Activated CD8-positive, alpha-beta T cell treated with anti-CD3 and anti-CD28 coated beads, Interleukin-2, amount 10 ng/mL, durations not matched to agents 7 days and 5 days (primary cell): ENCODE measurements around the gene WNT2B. TPM values are rescaled to one million over a fixed set of nuclear protein-coding genes. Genes with fewer than 3 reads are reported as not detected.
"Not testable (repeated sequence)": the region's sequence is repeated elsewhere in the genome, so short reads cannot be mapped to it uniquely, and the experiment has no call there.

ENCODE experiments used
- ATAC-seq: fragments of 150-1000 bp; cut with Tn5 transposase; one replicate; pipeline ENCODE4 v1.10.0; 2021; ENCODE audit warnings: moderate library complexity
- CTCF ChIA-PET: fragments of 350-600 bp; sonication (Branson Sonifier 250); formaldehyde crosslinking; loops from one replicate; lab custom pipeline; 2021; ENCODE audit warnings: antibody characterized with exemption; lab: Charles Lee
- POLR2A ChIA-PET: fragments of 350-600 bp; sonication (Branson Sonifier 250); formaldehyde crosslinking; loops from one replicate; lab custom pipeline; 2021; ENCODE audit warnings: antibody characterized with exemption; lab: Charles Lee
- DNase-seq: peaks from one replicate; pipeline ENCODE4 v3.0.0-alpha.2; 2020
- H3K27ac Mint-ChIP-seq: one replicate; pipeline ENCODE4 v1.8.0; 2021; ENCODE audit warnings: mild to moderate bottlenecking, mixed read lengths
- H3K27me3 Mint-ChIP-seq: one replicate; pipeline ENCODE4 v1.8.0; 2021; ENCODE audit warnings: low read depth, mixed read lengths
- H3K36me3 Mint-ChIP-seq: one replicate; pipeline ENCODE4 v1.8.0; 2021; ENCODE audit warnings: low read depth, mixed read lengths
- H3K4me1 Mint-ChIP-seq: one replicate; pipeline ENCODE4 v1.8.0; 2021; ENCODE audit warnings: low read depth, mixed read lengths
- H3K4me3 Mint-ChIP-seq: one replicate; pipeline ENCODE4 v1.8.0; 2021; ENCODE audit warnings: mild to moderate bottlenecking, mixed read lengths
- H3K9me3 Mint-ChIP-seq: one replicate; pipeline ENCODE4 v1.8.0; 2022; ENCODE audit warnings: mixed read lengths; ENCODE audit not compliant: insufficient read depth
- total RNA-seq, 2 experiments: library from RNA; stranded (reverse); gene quantifications; one replicate each; pipeline ENCODE4 v1.2.3, GENCODE V29; 2021

WNT2B gene
- total RNA-seq, 2 experiments from 2014 or later = not detected

GRCh38 chr1:112478314-112478713, 30.5 kb upstream of the WNT2B start:
- peaks cover 13% of the 10 kb centered on the region for H3K27me3 Mint-ChIP-seq
- H3K4me3 Mint-ChIP-seq = no peak overlapping the region
- ATAC-seq (no peak), DNase-seq (no peak)
- no peak overlapping the region for H3K27ac Mint-ChIP-seq
- ChIA-PET POLR2A (no interaction called here), CTCF (no interaction called here)
- H3K4me1 Mint-ChIP-seq = no peaks in the 10 kb centered on the region
- peaks cover 3% of the 10 kb centered on the region for H3K36me3 Mint-ChIP-seq
- H3K9me3 Mint-ChIP-seq = peaks cover 20% of the 10 kb centered on the region

- H3K27ac Mint-ChIP-seq, ATAC-seq, DNase-seq, H3K4me3 Mint-ChIP-seq, H3K9me3 Mint-ChIP-seq, POLR2A ChIA-PET, H3K4me1 Mint-ChIP-seq, H3K36me3 Mint-ChIP-seq: not testable (repeated sequence)
- CTCF ChIA-PET = interaction anchor here (1.5 kb wide), 1 partner anchor 95 kb away, joined by 4 read pairs; no protein-coding TSS in a partner anchor
- H3K27me3 Mint-ChIP-seq = peaks cover 14% of the 10 kb centered on the region
Measured at GRCh38 chr1:112486063-112486462, 22.7 kb upstream of the WNT2B start.

DNA sequence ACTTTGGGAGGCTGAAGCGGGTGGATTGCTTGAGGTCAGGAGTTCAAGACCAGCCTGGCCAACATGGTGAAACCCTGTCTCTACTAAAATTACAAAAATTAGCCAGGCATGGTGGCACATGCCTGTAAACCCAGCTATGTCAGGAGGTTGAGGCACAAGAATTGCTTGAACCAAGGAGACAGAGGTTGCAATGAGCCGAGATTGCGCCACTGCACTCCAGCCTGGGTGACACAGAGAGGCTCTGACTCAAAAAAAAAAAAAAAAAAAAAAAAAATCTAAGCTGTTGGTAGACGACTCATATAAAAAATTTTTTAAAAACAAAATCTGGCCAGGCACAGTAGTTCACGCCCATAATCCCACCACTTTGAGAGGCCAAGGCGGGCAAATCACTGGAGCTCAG, 21.1 kb upstream of the WNT2B start:
- CTCF ChIA-PET = interaction anchor here (0.8 kb wide), 1 partner anchor 14 kb away, joined by 3 read pairs; no protein-coding TSS in a partner anchor
- H3K36me3 Mint-ChIP-seq = not testable (repeated sequence)

DNA sequence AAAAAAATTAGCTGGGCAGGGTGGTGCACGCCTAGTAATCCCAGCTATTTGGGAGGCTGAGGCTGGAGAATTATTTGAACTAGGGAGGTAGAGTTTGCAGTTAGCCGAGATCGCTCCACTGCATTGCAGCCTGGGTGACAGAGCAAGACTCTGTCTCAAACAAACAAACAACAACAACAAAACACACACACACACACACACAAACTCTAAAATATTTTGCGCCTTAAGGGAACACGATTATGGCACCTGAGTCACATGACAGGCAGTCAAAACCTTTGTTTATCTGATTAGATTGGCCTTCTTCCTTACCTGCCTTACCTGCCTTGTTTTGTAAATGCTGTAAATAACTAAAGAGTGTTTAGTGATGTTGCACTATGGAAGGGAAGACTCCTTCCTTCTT, 20.6 kb upstream of the WNT2B start:
- no peak overlapping the region for H3K4me3 Mint-ChIP-seq
- H3K36me3 Mint-ChIP-seq = no peaks in the 10 kb centered on the region
- ATAC-seq = no peak
- POLR2A ChIA-PET = no interaction called here
- peaks cover 17% of the 10 kb centered on the region for H3K27me3 Mint-ChIP-seq
- no peaks in the 10 kb centered on the region for H3K4me1 Mint-ChIP-seq
- no peak for DNase-seq
- CTCF ChIA-PET = interaction anchor here (0.8 kb wide), 1 partner anchor 13 kb away, joined by 3 read pairs; no protein-coding TSS in a partner anchor
- H3K9me3 Mint-ChIP-seq = no peaks in the 10 kb centered on the region
- no peak overlapping the region for H3K27ac Mint-ChIP-seq

More for the DNA sequence above, 21.1 kb upstream of the WNT2B start:
- ATAC-seq, DNase-seq, POLR2A ChIA-PET, H3K4me3 Mint-ChIP-seq, H3K4me1 Mint-ChIP-seq, H3K9me3 Mint-ChIP-seq, H3K27ac Mint-ChIP-seq: not testable (repeated sequence)
- peaks cover 14% of the 10 kb centered on the region for H3K27me3 Mint-ChIP-seq

DNA sequence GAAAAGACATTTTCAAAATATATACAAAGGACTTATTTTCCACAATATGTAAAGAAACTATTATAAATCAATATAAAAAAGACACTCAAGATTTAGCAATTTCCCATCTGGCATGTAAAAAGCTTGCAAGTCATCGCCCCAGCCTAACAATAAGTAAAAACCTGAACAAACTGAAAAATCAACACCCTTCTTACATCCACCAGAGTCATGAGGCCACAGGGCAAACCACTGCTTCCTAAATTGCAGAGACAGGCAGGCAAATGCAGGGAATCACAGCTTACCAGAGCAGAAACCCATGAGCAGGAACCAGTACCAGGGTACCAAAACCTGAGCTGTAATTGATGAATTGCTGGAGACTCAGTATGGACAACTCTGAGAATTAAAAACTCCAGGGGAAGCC, 16.7 kb upstream of the WNT2B start:
- Mint-ChIP-seq H3K27ac (no peak overlapping the region), H3K9me3 (no peaks in the 10 kb centered on the region), H3K27me3 (peaks cover 20% of the 10 kb centered on the region), H3K4me3 (no peak overlapping the region), H3K4me1 (no peaks in the 10 kb centered on the region), H3K36me3 (no peaks in the 10 kb centered on the region)
- POLR2A ChIA-PET = no interaction called here
- DNase-seq = no peak
- CTCF ChIA-PET = interaction anchor here (2.4 kb wide), 1 partner anchor 10 kb away, joined by 20 read pairs; no protein-coding TSS in a partner anchor
- no peak for ATAC-seq

DNA sequence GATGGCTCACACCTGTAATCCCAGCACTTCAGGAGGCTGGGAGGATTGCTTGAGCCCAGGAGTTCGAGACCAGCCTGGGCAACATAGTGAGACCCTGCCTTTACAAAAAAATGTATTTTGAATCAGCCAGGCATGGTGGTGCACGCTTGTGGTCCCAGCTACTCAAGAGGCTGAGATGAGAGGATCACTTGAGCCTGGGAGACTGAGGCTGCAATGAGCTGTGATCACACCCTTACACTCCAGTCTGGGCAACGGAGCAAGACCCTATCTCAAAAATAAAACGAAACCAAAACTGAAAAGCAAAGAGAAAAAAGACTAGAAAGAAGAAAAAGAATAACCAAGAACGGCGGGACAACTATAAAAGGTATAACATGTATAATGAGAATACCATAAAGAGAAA, 15.4 kb upstream of the WNT2B start:
- Mint-ChIP-seq H3K27me3 (peaks cover 26% of the 10 kb centered on the region), H3K4me1 (no peaks in the 10 kb centered on the region), H3K27ac (no peak overlapping the region), H3K36me3 (no peaks in the 10 kb centered on the region), H3K4me3 (no peak overlapping the region), H3K9me3 (no peaks in the 10 kb centered on the region)
- DNase-seq (no peak), ATAC-seq (no peak)
- ChIA-PET CTCF (interaction anchor here (0.6 to 2.4 kb wide), 2 partner anchors 8 to 223 kb away, joined by 3 to 20 read pairs; no protein-coding TSS in a partner anchor), POLR2A (no interaction called here)

- no peaks in the 10 kb centered on the region for H3K9me3 Mint-ChIP-seq
- no peaks in the 10 kb centered on the region for H3K4me1 Mint-ChIP-seq
- no peak overlapping the region for H3K4me3 Mint-ChIP-seq
- no peak for ATAC-seq
- H3K27ac Mint-ChIP-seq = no peak overlapping the region
- no peaks in the 10 kb centered on the region for H3K36me3 Mint-ChIP-seq
- ChIA-PET POLR2A (no interaction called here), CTCF (interaction anchor here (1.3 kb wide), 1 partner anchor 30 kb away, joined by 3 read pairs; no protein-coding TSS in a partner anchor)
- DNase-seq = no peak
- H3K27me3 Mint-ChIP-seq = peaks cover 41% of the 10 kb centered on the region
Measured at GRCh38 chr1:112496290-112496689, 12.5 kb upstream of the WNT2B start.

- POLR2A ChIA-PET = interaction anchor here (0.7 to 1.5 kb wide), 5 partner anchors 11 to 206 kb away, joined by 3 to 7 read pairs (median 3); partner anchors contain the start of genes CAPZA1, MOV10 and ST7L
- H3K4me3 Mint-ChIP-seq = peak overlapping the region; percentile 54
- DNase-seq = peak; percentile 64
- CTCF ChIA-PET = interaction anchor here (0.6 to 4.8 kb wide), 33 partner anchors 9 to 216 kb away, joined by 3 to 55 read pairs (median 4); partner anchors contain the start of genes MOV10, PPM1J, RHOC and ST7L
- H3K27me3 Mint-ChIP-seq = peaks cover 59% of the 10 kb centered on the region
- H3K27ac Mint-ChIP-seq = no peak overlapping the region
- no peaks in the 10 kb centered on the region for H3K36me3 Mint-ChIP-seq
- no peaks in the 10 kb centered on the region for H3K9me3 Mint-ChIP-seq
- peak; percentile 78 for ATAC-seq
- peaks cover 8% of the 10 kb centered on the region for H3K4me1 Mint-ChIP-seq
Measured at GRCh38 chr1:112501810-112502641, 6.7 kb upstream of the WNT2B start.

GRCh38 chr1:112502826-112503225, 5.9 kb upstream of the WNT2B start:
- H3K27me3 Mint-ChIP-seq = peaks cover 61% of the 10 kb centered on the region
- ChIA-PET POLR2A (interaction anchor here (1.5 kb wide), 1 partner anchor 205 kb away, joined by 4 read pairs; no protein-coding TSS in a partner anchor), CTCF (interaction anchor here (1.2 to 4.8 kb wide), 15 partner anchors 10 to 212 kb away, joined by 3 to 55 read pairs (median 13); partner anchors contain the start of genes MOV10, PPM1J, RHOC and ST7L)
- no peak overlapping the region for H3K27ac Mint-ChIP-seq
- no peaks in the 10 kb centered on the region for H3K36me3 Mint-ChIP-seq
- H3K4me3 Mint-ChIP-seq = no peak overlapping the region
- no peak for ATAC-seq
- no peak for DNase-seq
- H3K4me1 Mint-ChIP-seq = peaks cover 12% of the 10 kb centered on the region
- H3K9me3 Mint-ChIP-seq = no peaks in the 10 kb centered on the region

DNA sequence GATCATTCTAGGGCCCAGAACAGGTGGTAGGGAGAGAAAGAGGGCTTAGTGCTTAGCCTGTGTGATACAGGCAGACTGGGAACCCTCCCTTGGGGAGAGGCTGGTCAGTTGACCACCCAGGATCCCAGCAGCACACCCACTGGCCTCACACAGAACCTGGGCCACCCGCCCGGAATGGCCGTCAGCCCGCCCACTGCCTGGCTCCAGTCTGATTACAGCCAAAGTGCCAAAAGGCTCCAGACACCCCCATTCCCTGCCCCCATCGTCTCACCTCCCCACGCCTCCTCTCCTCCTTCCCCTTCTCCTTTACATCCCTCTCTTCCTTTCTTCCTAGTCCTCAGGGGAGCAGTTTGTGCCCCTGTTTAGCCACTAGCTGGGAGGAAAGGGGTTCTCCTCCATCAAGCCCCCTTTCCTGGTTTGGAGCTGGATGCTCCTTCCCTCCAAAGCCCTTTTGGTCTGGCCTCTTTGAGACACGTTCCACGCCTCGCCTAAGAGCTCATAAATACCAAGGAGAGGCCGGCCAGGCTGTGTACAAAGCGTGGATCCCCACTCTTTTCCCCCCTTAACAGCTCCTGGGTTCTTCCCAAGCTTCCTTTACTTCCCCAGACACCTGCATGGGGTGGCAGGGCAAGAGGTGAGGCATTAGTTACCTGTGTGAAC, 4.6 kb upstream of the WNT2B start:
- Mint-ChIP-seq H3K9me3 (no peaks in the 10 kb centered on the region), H3K4me1 (peaks cover 18% of the 10 kb centered on the region), H3K4me3 (no peak overlapping the region), H3K27ac (no peak overlapping the region), H3K36me3 (no peaks in the 10 kb centered on the region), H3K27me3 (peaks cover 55% of the 10 kb centered on the region)
- no peak for DNase-seq
- CTCF ChIA-PET = interaction anchor here (1.4 kb wide), 1 partner anchor 204 kb away, joined by 4 read pairs; no protein-coding TSS in a partner anchor
- POLR2A ChIA-PET = no interaction called here
- ATAC-seq = no peak

DNA sequence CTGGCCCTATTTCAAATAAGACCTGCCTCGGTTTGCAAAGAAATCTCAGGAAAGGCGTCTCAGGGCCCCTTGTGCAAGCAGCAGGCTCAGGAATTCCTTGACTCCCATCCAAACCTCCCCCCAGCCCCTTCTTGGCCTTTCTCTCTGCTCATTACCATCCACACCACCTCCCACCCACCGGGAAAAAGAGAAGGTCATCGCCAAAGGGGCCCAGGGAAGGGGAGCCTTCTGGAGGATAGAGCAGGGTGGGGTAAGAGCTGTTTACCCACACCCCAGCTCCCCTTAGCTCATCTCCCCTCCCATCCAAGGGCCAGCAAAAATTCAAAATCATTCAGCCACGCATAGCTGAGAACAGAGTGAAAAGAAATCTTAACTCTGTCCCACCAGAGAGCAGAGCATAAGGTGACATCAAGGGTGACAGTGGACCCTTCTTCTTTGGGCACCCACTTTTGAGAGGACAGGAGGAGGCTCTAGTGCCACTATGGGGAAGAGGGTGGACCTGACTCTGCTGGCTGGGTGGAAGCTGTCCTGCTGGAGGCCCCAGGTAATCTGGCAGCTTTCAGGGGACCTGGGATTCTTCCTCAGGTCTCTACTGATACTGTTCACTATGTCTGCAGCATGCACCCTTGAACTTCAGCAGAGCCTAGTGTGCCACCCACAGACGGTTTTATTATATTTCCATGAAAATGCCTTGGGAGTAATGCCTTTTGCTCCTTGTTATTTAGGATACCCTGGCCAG, 3.9 kb upstream of the WNT2B start:
- Mint-ChIP-seq H3K4me3 (no peak overlapping the region), H3K36me3 (no peaks in the 10 kb centered on the region), H3K27ac (no peak overlapping the region), H3K27me3 (peaks cover 52% of the 10 kb centered on the region), H3K9me3 (no peaks in the 10 kb centered on the region), H3K4me1 (peaks cover 18% of the 10 kb centered on the region)
- ATAC-seq (no peak), DNase-seq (no peak)
- ChIA-PET POLR2A (no interaction called here), CTCF (interaction anchor here (1.4 kb wide), 2 partner anchors 114 to 203 kb away, joined by 3 to 4 read pairs; no protein-coding TSS in a partner anchor)
